ENCODE results near the gene SAP130.

Gene SAP130

GRCh38 chr2:128024816-128025215 is 3.0 kb downstream of the SAP130 start:
- TF ChIP-seq CTCF (IDR thresholded peaks at IDR 0.05; ENCODE audit: low read depth, low read length, missing control alignments), result no peak
- Histone ChIP-seq H3K36me3 (replicated peaks) (no peaks in the 10 kb centered on the region), H3K4me3 (ENCODE audit: low read depth, low read length) (no peak overlapping the region), H3K27me3 (replicated peaks) (no peaks in the 10 kb centered on the region), H3K27ac (no peak overlapping the region)
- in situ Hi-C loops (cut with HindIII; ENCODE audit: low pct_ligation_motif_present, low sequenced_read_pairs), result no loop called here
- DNase-seq, result no peak

GRCh38 chr2:128017561-128017960 is 10.3 kb downstream of the SAP130 start:
- DNase-seq, result no peak
- Histone ChIP-seq H3K4me3 (ENCODE audit: low read depth, low read length) (no peak overlapping the region), H3K36me3 (replicated peaks) (peaks cover 29% of the 10 kb centered on the region), H3K27me3 (replicated peaks) (no peaks in the 10 kb centered on the region), H3K27ac (no peak overlapping the region)
- TF ChIP-seq CTCF (IDR thresholded peaks at IDR 0.05; ENCODE audit: low read depth, low read length, missing control alignments), result no peak
- in situ Hi-C loops (cut with HindIII; ENCODE audit: low pct_ligation_motif_present, low sequenced_read_pairs), result no loop called here

DNA sequence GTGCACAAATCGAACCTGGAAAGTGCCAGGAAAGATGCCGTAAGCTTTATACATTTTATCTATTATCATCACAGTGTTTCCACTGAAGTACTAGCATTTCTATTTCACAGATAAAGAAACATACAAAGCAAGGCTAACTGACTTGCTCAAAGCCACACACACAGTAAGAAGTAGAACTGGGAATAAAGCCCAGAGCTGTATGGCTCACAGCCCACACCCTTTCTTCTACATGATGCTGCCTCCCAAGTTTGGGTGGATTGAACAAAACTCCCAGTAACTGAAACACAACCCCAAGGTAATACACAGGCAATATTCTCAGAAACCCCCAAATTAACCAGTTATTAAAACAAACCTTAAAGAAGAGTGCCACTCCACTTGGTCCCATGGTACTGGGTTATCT is 11.2 kb downstream of the SAP130 start:
- TF ChIP-seq CTCF (IDR thresholded peaks at IDR 0.05; ENCODE audit: low read depth, low read length, missing control alignments), result no peak
- in situ Hi-C loops (cut with HindIII; ENCODE audit: low pct_ligation_motif_present, low sequenced_read_pairs), result no loop called here
- H3K27ac ChIP-seq, result no peak overlapping the region
- no peak for DNase-seq
- no peaks in the 10 kb centered on the region for H3K27me3 ChIP-seq (replicated peaks)
- peaks cover 37% of the 10 kb centered on the region for H3K36me3 ChIP-seq (replicated peaks)
- no peak overlapping the region for H3K4me3 ChIP-seq (ENCODE audit: low read depth, low read length)

DNA sequence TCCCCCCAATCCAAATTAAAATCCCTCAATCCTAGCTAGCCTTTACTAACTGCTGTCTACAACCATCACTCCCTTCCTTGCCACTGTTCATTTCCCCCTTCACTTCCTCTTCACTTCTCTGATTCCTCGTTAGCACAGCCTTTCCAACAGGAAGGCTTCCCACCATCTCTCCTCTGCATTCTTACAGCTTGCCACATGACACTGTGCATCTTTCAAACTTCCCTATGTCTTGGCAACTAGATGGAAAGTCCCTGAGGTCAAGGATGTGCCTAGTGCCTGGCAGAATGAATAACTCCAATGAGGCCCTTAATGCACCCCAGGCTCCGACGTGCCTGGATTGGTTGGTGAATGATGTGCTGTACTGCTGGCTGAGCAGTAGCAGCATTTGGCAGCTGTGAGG is 15.2 kb downstream of the SAP130 start:
- H3K27me3 ChIP-seq (replicated peaks), result no peaks in the 10 kb centered on the region
- H3K36me3 ChIP-seq (replicated peaks), result peaks cover 58% of the 10 kb centered on the region
- no peak overlapping the region for H3K27ac ChIP-seq
- H3K4me3 ChIP-seq (ENCODE audit: low read depth, low read length), result no peak overlapping the region
- no peak for DNase-seq
- no peak for TF ChIP-seq CTCF (IDR thresholded peaks at IDR 0.05; ENCODE audit: low read depth, low read length, missing control alignments)
- in situ Hi-C loops (cut with HindIII; ENCODE audit: low pct_ligation_motif_present, low sequenced_read_pairs), result no loop called here

GRCh38 chr2:128008074-128008672 is 19.7 kb downstream of the SAP130 start:
- Histone ChIP-seq H3K36me3 (replicated peaks) (peaks cover 50% of the 10 kb centered on the region), H3K4me3 (ENCODE audit: low read depth, low read length) (no peak overlapping the region), H3K27ac (no peak overlapping the region), H3K27me3 (replicated peaks) (no peaks in the 10 kb centered on the region)
- DNase-seq, result no peak
- in situ Hi-C loops (cut with HindIII; ENCODE audit: low pct_ligation_motif_present, low sequenced_read_pairs), result no loop called here
- TF ChIP-seq CTCF (IDR thresholded peaks at IDR 0.05; ENCODE audit: low read depth, low read length, missing control alignments), result no peak

GRCh38 chr2:128004509-128004908 is 23.4 kb downstream of the SAP130 start:
- H3K27me3 ChIP-seq (replicated peaks), result no peaks in the 10 kb centered on the region
- H3K27ac ChIP-seq, result no peak overlapping the region
- DNase-seq, result no peak
- TF ChIP-seq CTCF (IDR thresholded peaks at IDR 0.05; ENCODE audit: low read depth, low read length, missing control alignments), result no peak
- no peak overlapping the region for H3K4me3 ChIP-seq (ENCODE audit: low read depth, low read length)
- peaks cover 43% of the 10 kb centered on the region for H3K36me3 ChIP-seq (replicated peaks)
- in situ Hi-C loops (cut with HindIII; ENCODE audit: low pct_ligation_motif_present, low sequenced_read_pairs), result no loop called here
